Adrenal gland (tissue), 19 donors: ENCODE data around the gene TICRR. TPM values are rescaled to one million over a fixed set of nuclear protein-coding genes. Genes with fewer than 3 reads are reported as not detected.

Experiments
- DNase-seq, 7 donors: peaks; one replicate each; pipeline ENCODE4 v3.0.0-alpha.2; 2019 to 2020
- H3K27ac ChIP-seq, 5 donors: fragments of 200-600 bp; sonication (generic) in 4 of 5; 1 replicate in 3 of 5; 2 replicates in 2 of 5; pipeline versions ENCODE4 v1.5.1 to v1.8.0; 2016 to 2020; ENCODE audit warnings: mild to moderate bottlenecking in 1 of 5
- H3K27me3 ChIP-seq: fragments of 200-600 bp; 2 replicates; pipeline ENCODE4 v1.8.0; 2021
- H3K36me3 ChIP-seq, 2 donors: fragments of 200-600 bp; replicated peaks in 1 of 2; 1 replicate in 1 of 2; 2 replicates in 1 of 2; pipeline versions ENCODE4 v1.5.1 to v1.8.0; 2018 to 2022
- H3K4me1 ChIP-seq, 2 donors: fragments of 200-600 bp; replicated peaks in 1 of 2; 1 replicate in 1 of 2; 2 replicates in 1 of 2; pipeline versions ENCODE4 v1.5.1 to v1.8.0; 2018 to 2021
- H3K4me3 ChIP-seq, 4 donors: fragments of 200-600 bp; sonication (generic) in 3 of 4; one replicate each; pipeline ENCODE4 v1.5.1; 2016 to 2018
- H3K9me3 ChIP-seq, 3 donors: fragments of 200-600 bp; sonication (generic) in 1 of 3; replicated peaks in 1 of 3; 1 replicate in 2 of 3; 2 replicates in 1 of 3; pipeline versions ENCODE4 v1.5.1 to v1.8.0; 2016 to 2021
- POLR2A ChIP-seq, 2 donors: fragments of 450-650 bp; IDR thresholded peaks; one replicate each; pipeline ENCODE4 v1.6.1; 2017; ENCODE audit warnings: antibody characterized with exemption in 2 of 2, mild to moderate bottlenecking in 2 of 2, moderate library complexity in 1 of 2
- WGBS, 4 donors: extraction: QIAGEN DNeasy Blood & Tissue Kit in 2 of 4; methylation state at CpG; one replicate each; pipeline versions ENCODE4 v1.1.5 to v1.1.7; 2013 to 2017; 5-methylcytosine and 5-hydroxymethylcytosine counted together
- intact Hi-C, 2 donors: fragments of 100-400 bp; cut with DNase I; formaldehyde crosslinking; loops; one replicate each; pipeline versions ENCODE4 v1.14.1 to v1.15.0; 2022 to 2023
- long read RNA-seq, 10 donors: library from polyadenylated mRNA in 3 of 10; unstranded in 2 of 10; stranded (forward) in 1 of 10; transcript quantifications; one replicate each; pipeline ENCODE4 v2.0.0 and lab custom pipeline, GENCODE V29; 2021 to 2026
- polyA plus RNA-seq, 3 donors: library from polyadenylated mRNA; stranded (reverse); fragments of 200-250 nt in 2 of 3; fragments of 350-450 nt in 1 of 3; fragmentation: Illumina TruSeq in 1 of 3; extraction: RNeasy Lipid Tissue Mini Kit (QIAGEN cat#74804) in 1 of 3; gene quantifications; one replicate each; pipeline ENCODE4 v1.2.3, GENCODE V29; 2013 to 2014
- total RNA-seq, 9 donors: library from RNA; depleted of rRNA in 4 of 9; stranded (reverse); fragments of >200 nt in 4 of 9; fragments of 120-200 nt in 1 of 9; fragmentation: NEBNext Ultra II Directional in 1 of 9; extraction: Animal tissue kit (Norgen Biotek cat#: 25700) in 1 of 9; gene quantifications; one replicate each; pipeline versions ENCODE4 v1.1.0 to v1.2.4, GENCODE V29; 2013 to 2023
- TF ChIP-seq, protein P1 (sequence below), 6 experiments: fragments of 450-650 bp in 4 of 6; fragments of 200-600 bp in 2 of 6; sonication (generic) in 1 of 6; IDR thresholded peaks; 1 replicate in 5 of 6; 2 replicates in 1 of 6; pipeline versions ENCODE4 v1.5.1 to v1.8.0; 2016 to 2021; ENCODE audit warnings: antibody characterized with exemption in 6 of 6, mild to moderate bottlenecking in 2 of 6, moderate library complexity in 1 of 6
- donor health status: healthy with polysubstance abuse.
- donor health status: Bipolar disorder and iron deficiency.
- donor health status: DM: yes; HTN: yes; CAD: no.
- donor health status: DM: no; HTN: no; CAD: no.
- donor health status: DM: no; HTN: no; CAD: no.
- donor health status: DM: yes; HTN: yes; CAD: no.

The TICRR gene, protein sequence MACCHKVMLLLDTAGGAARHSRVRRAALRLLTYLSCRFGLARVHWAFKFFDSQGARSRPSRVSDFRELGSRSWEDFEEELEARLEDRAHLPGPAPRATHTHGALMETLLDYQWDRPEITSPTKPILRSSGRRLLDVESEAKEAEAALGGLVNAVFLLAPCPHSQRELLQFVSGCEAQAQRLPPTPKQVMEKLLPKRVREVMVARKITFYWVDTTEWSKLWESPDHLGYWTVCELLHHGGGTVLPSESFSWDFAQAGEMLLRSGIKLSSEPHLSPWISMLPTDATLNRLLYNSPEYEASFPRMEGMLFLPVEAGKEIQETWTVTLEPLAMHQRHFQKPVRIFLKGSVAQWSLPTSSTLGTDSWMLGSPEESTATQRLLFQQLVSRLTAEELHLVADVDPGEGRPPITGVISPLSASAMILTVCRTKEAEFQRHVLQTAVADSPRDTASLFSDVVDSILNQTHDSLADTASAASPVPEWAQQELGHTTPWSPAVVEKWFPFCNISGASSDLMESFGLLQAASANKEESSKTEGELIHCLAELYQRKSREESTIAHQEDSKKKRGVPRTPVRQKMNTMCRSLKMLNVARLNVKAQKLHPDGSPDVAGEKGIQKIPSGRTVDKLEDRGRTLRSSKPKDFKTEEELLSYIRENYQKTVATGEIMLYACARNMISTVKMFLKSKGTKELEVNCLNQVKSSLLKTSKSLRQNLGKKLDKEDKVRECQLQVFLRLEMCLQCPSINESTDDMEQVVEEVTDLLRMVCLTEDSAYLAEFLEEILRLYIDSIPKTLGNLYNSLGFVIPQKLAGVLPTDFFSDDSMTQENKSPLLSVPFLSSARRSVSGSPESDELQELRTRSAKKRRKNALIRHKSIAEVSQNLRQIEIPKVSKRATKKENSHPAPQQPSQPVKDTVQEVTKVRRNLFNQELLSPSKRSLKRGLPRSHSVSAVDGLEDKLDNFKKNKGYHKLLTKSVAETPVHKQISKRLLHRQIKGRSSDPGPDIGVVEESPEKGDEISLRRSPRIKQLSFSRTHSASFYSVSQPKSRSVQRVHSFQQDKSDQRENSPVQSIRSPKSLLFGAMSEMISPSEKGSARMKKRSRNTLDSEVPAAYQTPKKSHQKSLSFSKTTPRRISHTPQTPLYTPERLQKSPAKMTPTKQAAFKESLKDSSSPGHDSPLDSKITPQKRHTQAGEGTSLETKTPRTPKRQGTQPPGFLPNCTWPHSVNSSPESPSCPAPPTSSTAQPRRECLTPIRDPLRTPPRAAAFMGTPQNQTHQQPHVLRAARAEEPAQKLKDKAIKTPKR (N-terminal part only)
- 1 to 10 TPM in 1 of 9 donors, under 1 TPM in 7, not detected in 1; 0.12 to 2.4 (median 0.22) TPM for total RNA-seq
- under 1 TPM; 0.10 to 0.24 (median 0.16) TPM for polyA plus RNA-seq
- long read RNA-seq, donor 1: 0 reads
- long read RNA-seq, donor 2: 0 reads
- long read RNA-seq, donor 3: 0 reads
- long read RNA-seq, donor 4: 0 reads
- long read RNA-seq, donor 5: 0 reads
- long read RNA-seq, donor 6: 0 reads
- long read RNA-seq, donor 7: 0 reads
- long read RNA-seq, donor 8: 0 reads
- long read RNA-seq, donor 9, partial matches to known transcripts: 0 of 1 reads
- long read RNA-seq, donor 9, other reads (novel, unspliced or antisense): 0 of 1 reads
- long read RNA-seq, donor 10: 0 reads

GRCh38 chr15:89575146-89575655 lies at the start of gene TICRR:
Gene TICRR, plus strand, starts transcription at chr15:89575469. Its CDS starts 118 bp downstream, at chr15:89575587.
- Histone ChIP-seq H3K36me3 (no peaks in the 10 kb centered on the region), H3K4me1 (peaks cover 6 to 10% of the 10 kb centered on the region in 2 donors), H3K27ac (no peak within 1 kb of the TSS), H3K9me3 (no peaks in the 10 kb centered on the region), H3K27me3 (no peaks in the 10 kb centered on the region), H3K4me3 (peak within 1 kb of the TSS in 3 of 4 donors; percentile 30 to 78 (median 47))
- peak; percentile 95 to 99 (median 98) for DNase-seq
- no peak for TF ChIP-seq POLR2A (IDR thresholded peaks at IDR 0.05)
- TF ChIP-seq, protein P1, sequence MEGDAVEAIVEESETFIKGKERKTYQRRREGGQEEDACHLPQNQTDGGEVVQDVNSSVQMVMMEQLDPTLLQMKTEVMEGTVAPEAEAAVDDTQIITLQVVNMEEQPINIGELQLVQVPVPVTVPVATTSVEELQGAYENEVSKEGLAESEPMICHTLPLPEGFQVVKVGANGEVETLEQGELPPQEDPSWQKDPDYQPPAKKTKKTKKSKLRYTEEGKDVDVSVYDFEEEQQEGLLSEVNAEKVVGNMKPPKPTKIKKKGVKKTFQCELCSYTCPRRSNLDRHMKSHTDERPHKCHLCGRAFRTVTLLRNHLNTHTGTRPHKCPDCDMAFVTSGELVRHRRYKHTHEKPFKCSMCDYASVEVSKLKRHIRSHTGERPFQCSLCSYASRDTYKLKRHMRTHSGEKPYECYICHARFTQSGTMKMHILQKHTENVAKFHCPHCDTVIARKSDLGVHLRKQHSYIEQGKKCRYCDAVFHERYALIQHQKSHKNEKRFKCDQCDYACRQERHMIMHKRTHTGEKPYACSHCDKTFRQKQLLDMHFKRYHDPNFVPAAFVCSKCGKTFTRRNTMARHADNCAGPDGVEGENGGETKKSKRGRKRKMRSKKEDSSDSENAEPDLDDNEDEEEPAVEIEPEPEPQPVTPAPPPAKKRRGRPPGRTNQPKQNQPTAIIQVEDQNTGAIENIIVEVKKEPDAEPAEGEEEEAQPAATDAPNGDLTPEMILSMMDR (IDR thresholded peaks at IDR 0.05): no peak
- intact Hi-C loops: no loop called here
- WGBS, 4 donors: 0 to 1% (median 0%) methylated on average over 30 to 37 of the region's 37 CpGs

GRCh38 chr15:89526181-89526580 lies 49.1 kb upstream of the TICRR start:
- WGBS, 4 donors: 76 to 94% (median 88%) methylated on average over 7 of the region's 7 CpGs
- intact Hi-C loops: no loop called here
- Histone ChIP-seq H3K9me3 (no peaks in the 10 kb centered on the region), H3K27ac (no peak overlapping the region), H3K4me3 (no peak overlapping the region), H3K36me3 (no peaks in the 10 kb centered on the region), H3K4me1 (no peaks in the 10 kb centered on the region), H3K27me3 (no peaks in the 10 kb centered on the region)
- DNase-seq: no peak
- TF ChIP-seq, protein P1 (IDR thresholded peaks at IDR 0.05): no peak
- no peak for TF ChIP-seq POLR2A (IDR thresholded peaks at IDR 0.05)

DNA sequence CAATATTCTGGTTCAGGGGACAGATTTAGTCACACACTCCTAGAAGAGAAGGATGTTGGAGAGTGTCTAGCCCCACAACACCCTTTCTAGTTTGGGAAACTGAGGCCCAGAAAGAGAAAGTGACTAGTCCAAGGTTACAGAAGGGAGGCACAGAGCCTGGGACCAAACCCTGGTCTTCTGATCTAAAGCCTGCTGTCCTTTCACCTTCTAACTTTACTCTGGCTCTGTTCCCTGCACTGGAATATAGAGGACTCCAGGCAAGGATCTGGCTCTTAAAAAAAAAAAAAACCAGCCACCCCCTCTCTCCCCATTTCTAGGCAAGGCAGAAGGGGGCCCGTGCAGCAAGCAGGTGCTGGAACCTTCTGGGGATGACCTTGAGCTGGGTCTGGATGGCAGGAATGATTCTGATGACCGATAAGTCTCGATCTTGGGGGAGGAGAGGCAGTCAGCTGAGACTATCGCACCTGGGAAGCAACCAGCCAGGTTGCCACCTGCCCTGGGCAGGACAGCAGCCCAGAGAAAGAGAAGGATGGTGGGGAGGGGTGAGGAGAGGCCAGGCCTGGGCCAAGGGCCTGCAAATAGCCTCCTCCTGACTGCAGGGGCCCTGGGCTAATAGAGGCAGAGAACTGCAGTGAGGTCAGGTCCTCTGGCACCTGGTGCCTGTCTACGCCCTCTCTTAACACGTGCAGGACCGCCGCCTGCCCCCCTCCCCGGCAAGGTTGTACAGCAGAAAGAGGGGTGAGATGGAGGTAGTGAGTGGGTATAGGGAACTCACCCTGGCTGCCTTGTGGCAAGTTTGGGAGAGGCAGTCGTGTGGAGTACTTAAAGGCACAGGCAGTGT lies 48.4 kb upstream of the TICRR start:
- no peaks in the 10 kb centered on the region for H3K9me3 ChIP-seq
- 59 to 73% (median 67%) methylated on average over 9 to 10 of the region's 10 CpGs for WGBS, 4 donors
- H3K4me1 ChIP-seq: no peaks in the 10 kb centered on the region
- no peaks in the 10 kb centered on the region for H3K36me3 ChIP-seq
- no peak overlapping the region for H3K4me3 ChIP-seq
- H3K27me3 ChIP-seq: no peaks in the 10 kb centered on the region
- DNase-seq: no peak
- intact Hi-C loops: no loop called here
- TF ChIP-seq POLR2A (IDR thresholded peaks at IDR 0.05): no peak
- TF ChIP-seq, protein P1 (IDR thresholded peaks at IDR 0.05): no peak
- H3K27ac ChIP-seq: no peak overlapping the region
